NCI-H1417 (cell line): ENCODE measurements around the gene ETFB.
"Not testable (repeated sequence)": the region's sequence is repeated elsewhere in the genome, so short reads cannot be mapped to it uniquely, and the experiment has no call there.

Experiments
- DNase-seq, 3 experiments: peaks; one replicate each; lab custom pipeline; 2025; lab: John Stamatoyannopoulos, UW

ETFB gene

GRCh38 chr19:51365965-51366388 is at the start of gene ETFB:
ETFB (minus strand) TSS chr19:51366388; CDS start chr19:51366326, 62 bp downstream.
- no peak for DNase-seq

- DNase-seq, result no peak
These were observed 49.0 kb upstream of the ETFB start for GRCh38 chr19:51415187-51415586.

DNA sequence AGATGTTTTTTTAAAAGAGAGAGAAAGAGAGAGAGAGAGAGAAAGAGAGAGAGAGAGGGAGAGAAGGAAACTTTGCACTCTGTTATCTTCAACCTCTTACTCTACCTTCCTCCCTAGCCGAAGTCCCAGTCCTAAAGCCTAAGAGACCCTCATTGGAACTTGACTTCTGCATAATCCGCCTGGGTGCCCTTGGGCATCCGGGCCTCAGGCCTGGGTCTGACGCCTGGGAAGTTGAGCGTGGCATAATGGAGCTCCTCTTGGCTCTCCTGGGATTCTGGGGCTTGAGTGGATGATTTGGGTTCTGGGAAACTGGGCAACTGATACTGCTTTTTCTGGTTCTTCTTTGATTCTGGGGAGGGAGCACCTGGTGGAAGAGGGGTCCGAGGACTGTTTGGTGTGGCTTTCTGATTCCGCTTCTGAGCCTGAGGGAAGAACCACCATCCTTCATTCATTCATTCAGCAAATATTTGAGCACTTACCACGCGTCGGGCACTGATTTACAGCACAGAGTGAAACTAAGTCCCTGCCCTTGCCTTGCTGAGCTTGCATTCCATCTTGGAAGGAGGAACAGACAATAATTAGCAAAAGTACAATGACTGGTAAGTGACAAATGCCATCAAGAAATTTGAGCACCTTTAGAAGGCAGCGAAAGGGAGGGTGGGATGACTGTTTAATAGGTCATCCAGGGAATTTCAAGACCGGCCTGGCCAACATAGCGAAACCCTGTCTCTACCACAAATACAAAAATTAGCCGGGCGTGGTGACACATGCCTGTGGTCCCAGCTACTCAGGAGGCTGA is 45.0 kb upstream of the ETFB start:
- DNase-seq, result no peak

DNA sequence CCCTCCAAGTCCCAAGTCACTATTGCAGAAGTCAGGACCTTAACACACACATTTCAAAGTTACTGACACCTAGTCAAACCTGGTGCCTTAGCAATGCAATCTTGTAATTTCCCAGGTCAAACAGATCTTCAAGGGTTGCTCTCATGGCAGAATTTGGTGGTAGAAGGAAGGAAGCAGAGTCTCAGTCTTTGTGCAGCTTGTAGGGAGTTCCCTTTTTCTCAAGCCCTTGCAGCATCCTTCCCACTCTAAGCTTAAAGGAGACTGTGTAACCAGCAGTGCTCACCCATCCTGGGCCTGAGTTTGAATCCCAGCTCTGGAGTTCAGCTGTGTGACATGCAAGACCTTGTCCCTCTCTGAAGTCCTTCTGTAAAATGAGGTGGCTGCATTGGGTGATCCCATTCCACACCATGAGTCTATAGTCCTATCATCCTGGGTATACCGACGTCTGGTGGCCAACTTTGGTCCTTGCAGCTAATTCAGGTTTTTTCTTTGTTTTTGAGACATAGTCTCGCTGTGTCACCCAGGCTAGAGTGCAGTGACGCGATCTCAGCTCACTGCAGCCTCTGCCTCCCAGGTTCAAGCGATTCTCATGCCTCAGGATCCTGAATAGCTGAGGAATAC is 41.4 kb upstream of the ETFB start:
- no peak for DNase-seq

DNA sequence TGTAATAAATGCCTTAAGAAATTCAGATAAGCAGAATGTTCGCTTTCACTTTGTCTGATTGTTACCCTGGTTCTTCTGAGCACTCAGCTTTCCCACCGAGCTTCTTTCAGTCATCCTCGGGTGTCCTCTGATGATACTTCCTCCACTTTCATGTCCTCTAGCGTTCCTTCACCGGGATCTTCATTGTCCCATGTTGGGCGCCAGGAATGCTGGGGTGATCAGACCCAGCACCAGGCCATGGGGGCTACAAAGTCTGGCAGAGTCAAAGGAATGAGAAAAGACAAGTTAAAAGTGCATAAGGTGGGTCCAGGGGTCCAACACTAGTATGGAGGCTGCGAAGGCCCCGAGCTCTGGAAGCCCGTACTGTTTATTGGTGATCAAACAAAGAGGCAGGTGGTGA is 35.9 kb upstream of the ETFB start:
- DNase-seq, result no peak

DNA sequence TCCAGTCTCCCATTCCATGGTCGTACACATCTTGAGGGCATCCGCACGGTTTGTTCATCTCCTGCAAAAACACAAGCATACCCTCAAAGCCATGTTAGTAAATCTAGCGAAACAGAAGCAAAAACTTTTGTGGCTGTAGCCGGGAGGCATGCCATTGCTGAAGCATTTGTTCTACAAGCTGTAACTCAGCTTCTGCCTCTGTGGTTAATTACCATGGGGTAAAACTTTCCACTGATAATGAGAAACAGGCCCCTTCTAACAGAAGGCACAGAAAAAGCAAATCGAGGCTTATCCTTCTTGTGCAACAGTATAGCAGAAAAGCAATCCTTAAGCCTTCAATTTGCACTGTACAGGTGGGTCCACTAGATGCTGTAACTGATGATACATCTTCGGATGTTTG is 33.7 kb upstream of the ETFB start:
- not testable (repeated sequence) for DNase-seq

GRCh38 chr19:51399231-51399630 is 33.0 kb upstream of the ETFB start:
- DNase-seq, result no peak

DNA sequence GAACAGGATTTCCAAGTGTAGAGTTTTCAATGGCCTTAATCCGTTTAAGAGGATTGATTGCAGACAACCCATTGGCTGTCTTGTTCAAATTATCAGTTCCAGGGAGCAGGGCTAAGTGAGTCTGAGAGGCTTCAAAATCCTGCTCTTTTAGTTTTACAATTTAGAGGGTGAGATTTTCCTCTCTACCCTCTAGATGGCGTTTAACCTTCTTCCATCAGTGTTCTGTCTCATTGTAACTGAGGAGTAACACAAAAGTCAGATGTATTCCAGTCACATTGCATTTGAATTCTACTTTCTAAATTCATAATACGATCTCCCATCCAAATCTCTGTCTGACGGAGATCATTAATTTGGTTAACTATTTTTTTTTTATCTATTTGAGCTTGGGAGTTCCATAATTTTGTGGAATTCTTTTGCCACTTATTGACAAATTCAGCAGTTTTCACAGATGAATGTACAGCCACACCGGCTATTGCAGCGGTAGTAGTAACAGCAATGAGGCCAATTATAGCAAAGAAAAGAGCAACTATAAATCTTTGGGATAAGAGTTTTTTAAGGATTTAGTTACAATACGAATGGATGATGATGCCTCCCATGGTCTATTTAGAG is 32.0 kb upstream of the ETFB start:
- DNase-seq, result peak in 1 of 3 experiments; percentile 3

DNA sequence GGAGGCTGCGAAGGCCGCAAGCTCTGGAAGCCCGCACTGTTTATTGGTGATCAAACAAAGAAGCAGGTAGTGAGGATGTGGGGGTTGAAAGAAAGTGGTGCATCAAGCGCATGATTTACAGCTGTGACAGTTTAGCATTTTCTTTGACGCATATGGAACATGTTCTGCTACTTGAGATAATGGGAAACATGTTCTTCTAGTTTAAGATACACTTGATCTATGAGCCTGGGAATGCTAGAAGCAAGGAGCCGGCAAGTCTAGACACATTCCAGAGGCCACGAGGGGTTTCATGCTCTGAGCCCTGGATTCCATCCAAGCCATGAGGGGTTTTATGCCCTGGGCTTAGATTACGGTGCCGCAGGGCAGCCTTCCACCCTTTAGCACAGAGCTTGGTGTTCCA is 31.3 kb upstream of the ETFB start:
- not testable (repeated sequence) for DNase-seq

DNA sequence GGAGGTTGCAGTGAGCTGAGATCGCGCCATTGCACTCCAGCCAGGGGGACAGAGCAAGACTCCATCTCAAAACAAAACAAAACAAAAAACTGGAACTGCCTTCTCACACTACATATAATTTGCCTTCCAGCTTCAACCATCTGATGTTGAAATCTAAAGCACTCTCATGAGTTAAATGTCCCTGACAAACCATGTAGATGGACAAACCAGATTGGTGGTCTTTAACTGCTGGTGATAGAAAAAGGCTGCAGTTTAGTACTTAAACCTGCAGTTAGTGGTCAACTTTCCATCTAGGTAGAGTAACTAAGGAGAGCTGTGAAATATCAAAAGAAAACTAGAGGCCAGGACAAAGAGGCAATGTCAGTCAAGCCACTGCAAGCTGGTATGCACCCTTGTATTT is 30.0 kb upstream of the ETFB start:
- no peak for DNase-seq

DNA sequence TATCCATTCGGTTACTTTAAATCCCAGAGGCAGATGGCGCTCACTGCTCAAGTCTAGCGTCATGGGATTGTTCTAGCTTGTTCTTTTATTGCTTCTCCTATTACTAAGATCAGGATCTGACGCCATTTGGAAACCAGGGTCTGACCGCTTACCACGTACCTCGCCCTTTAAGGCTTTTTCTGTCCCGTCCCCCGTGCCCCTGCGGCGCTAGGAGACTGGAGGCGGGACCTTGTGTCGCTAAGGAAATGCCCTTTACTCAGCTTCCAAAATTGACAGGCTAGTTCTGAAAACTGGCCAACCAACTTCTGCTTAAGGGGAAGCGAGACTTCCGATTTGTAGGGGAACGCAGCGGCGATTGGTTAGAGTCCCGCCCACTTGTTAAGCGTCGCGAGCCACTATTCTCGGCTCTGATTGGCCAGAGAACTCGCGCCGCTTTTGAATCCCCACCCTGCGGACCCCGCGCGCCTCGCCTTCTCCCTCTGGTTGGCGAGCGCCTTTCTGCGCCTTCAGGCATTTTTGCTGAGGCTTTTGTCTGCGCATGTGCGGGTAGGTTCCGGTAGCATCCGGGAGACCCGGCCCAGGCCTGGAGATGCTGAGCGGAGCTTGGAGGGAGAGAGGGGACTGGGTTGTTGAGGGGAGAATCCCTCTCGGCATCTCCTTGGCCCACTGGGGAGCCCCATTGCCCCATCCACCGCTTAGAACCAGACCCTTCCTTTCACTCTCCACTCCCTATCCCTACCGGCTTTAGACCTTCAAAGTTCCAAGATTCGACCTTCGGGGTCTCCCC is 28.1 kb upstream of the ETFB start:
- DNase-seq, result no peak

- no peak for DNase-seq
These were observed 26.5 kb upstream of the ETFB start for GRCh38 chr19:51392701-51393100.

GRCh38 chr19:51391073-51391611 is 25.0 kb upstream of the ETFB start:
- DNase-seq, result no peak

GRCh38 chr19:51389143-51389542 is 23.0 kb upstream of the ETFB start:
- DNase-seq, result no peak

GRCh38 chr19:51387924-51388389 is 21.8 kb upstream of the ETFB start, which contains the start of gene LIM2:
LIM2 (minus strand) TSS chr19:51387974; CDS start chr19:51387443, 531 bp downstream.
- no peak for DNase-seq

- DNase-seq, result no peak
These were observed 20.8 kb upstream of the ETFB start for GRCh38 chr19:51386882-51387520.

DNA sequence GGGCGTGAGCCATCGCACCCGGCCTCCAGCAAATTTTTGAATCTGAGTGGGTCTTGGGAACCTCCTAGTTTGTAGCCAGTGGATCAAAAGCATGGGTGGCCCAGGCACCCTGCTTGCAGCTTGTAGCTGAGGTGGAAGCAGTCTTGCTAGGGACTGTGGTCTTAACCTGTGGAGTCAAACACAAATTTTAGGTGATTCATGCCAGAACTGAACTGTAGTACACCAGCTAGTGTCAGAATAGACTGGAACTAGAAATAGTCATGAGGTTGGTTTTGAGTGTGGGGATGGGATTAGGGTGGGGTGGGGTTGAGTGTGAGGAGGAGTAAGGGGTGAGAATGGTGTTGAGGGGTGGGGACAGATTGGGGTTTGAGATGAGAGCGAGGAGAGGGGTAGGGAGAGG is 15.8 kb upstream of the ETFB start:
- no peak for DNase-seq

GRCh38 chr19:51380379-51380778 is 14.2 kb upstream of the ETFB start:
- no peak for DNase-seq

DNA sequence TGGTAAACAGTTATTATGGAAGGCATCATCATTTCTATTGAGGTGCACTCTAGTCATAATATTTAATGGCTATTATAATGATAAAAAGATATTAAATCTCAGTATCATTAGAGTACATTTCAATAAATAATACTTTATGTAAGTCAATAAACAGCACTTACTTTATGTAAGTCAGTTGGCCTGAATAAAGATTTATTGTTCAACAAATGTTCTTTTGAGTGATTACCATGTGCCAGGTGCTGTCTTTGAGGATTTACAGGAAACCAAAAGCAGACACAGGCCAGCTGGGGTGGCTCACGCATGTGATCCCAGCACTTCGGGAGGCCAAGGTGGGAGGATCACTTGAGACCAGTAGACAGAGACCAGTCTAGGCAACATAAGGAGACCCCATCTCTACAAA is 11.2 kb upstream of the ETFB start:
- no peak for DNase-seq

GRCh38 chr19:51375504-51376221 is 9.5 kb upstream of the ETFB start:
- no peak for DNase-seq
